SK-N-SH treated with all-trans-retinoic acid at 6 μM for 48 hours (cell line): Measurements from ENCODE around the gene MYT1.

Experiments
- ATAC-seq: fragments of 200-7000 bp; cut with Tn5 transposase; 3 replicates; pipeline ENCODE4 v1.9.1; 2020; ENCODE audit warnings: mild to moderate bottlenecking, moderate library complexity
- CREB5 ChIP-seq: fragments of 250-450 bp; sonication (Bioruptor Pico); IDR thresholded peaks from 2 replicates; pipeline ENCODE4 v1.5.1; 2020; ENCODE audit warnings: low read depth, mild to moderate bottlenecking, moderate library complexity
- CSDC2 ChIP-seq: fragments of 250-450 bp; sonication (Bioruptor Pico); IDR thresholded peaks from 2 replicates; pipeline ENCODE4 v1.5.0; 2020; ENCODE audit warnings: mild to moderate bottlenecking, moderate library complexity
- CSRNP3 ChIP-seq: fragments of 250-450 bp; sonication (Bioruptor Pico); IDR thresholded peaks from 2 replicates; pipeline ENCODE4 v1.5.1; 2021; ENCODE audit warnings: mild to moderate bottlenecking, moderate library complexity
- ESRRG ChIP-seq: fragments of 250-450 bp; sonication (Bioruptor Pico); IDR thresholded peaks from 2 replicates; pipeline ENCODE4 v1.6.1; 2021; ENCODE audit warnings: mild to moderate bottlenecking
- GLIS3 ChIP-seq: fragments of 250-450 bp; sonication (Bioruptor Pico); IDR thresholded peaks from 2 replicates; pipeline ENCODE4 v1.5.0; 2020; ENCODE audit warnings: mild to moderate bottlenecking, moderate library complexity
- OSR1 ChIP-seq: fragments of 250-450 bp; sonication (Bioruptor Pico); IDR thresholded peaks from 2 replicates; pipeline ENCODE4 v1.8.0; 2022; ENCODE audit warnings: moderate library complexity, mild to moderate bottlenecking, inconsistent platforms
- PATZ1 ChIP-seq: fragments of 250-450 bp; sonication (Bioruptor Pico); IDR thresholded peaks from 2 replicates; pipeline ENCODE4 v1.8.0; 2020; ENCODE audit warnings: mild to moderate bottlenecking, moderate library complexity, borderline replicate concordance
- PPARA ChIP-seq: fragments of 250-450 bp; sonication (Bioruptor Pico); IDR thresholded peaks from 2 replicates; pipeline ENCODE4 v1.5.0; 2020; ENCODE audit warnings: mild to moderate bottlenecking, borderline replicate concordance
- RARB ChIP-seq: fragments of 250-450 bp; sonication (Bioruptor Pico); IDR thresholded peaks from 2 replicates; pipeline ENCODE4 v1.8.0; 2021; ENCODE audit warnings: mild to moderate bottlenecking, moderate library complexity
- SNAI2 ChIP-seq: fragments of 250-450 bp; sonication (Bioruptor Pico); IDR thresholded peaks from 2 replicates; pipeline ENCODE4 v1.5.0; 2020; ENCODE audit warnings: mild to moderate bottlenecking, moderate library complexity
- TCF4 ChIP-seq: fragments of 250-450 bp; sonication (Bioruptor Pico); IDR thresholded peaks from 2 replicates; pipeline ENCODE4 v1.8.0; 2021; ENCODE audit warnings: mild to moderate bottlenecking, moderate library complexity, borderline replicate concordance
- TOX ChIP-seq: fragments of 250-450 bp; sonication (Bioruptor Pico); IDR thresholded peaks from 2 replicates; pipeline ENCODE4 v1.8.0; 2021; ENCODE audit warnings: mild to moderate bottlenecking, moderate library complexity, borderline replicate concordance
- TSHZ2 ChIP-seq: fragments of 250-450 bp; sonication (Bioruptor Pico); IDR thresholded peaks from 2 replicates; pipeline ENCODE4 v1.5.0; 2020; ENCODE audit warnings: mild to moderate bottlenecking, moderate library complexity
- ZC3H10 ChIP-seq: fragments of 250-450 bp; sonication (Bioruptor Pico); IDR thresholded peaks from 2 replicates; pipeline ENCODE4 v1.5.1; 2021; ENCODE audit warnings: mild to moderate bottlenecking, moderate library complexity
- ZFP3 ChIP-seq: fragments of 250-450 bp; sonication (Bioruptor Pico); IDR thresholded peaks from 2 replicates; pipeline ENCODE4 v1.5.0; 2020; ENCODE audit warnings: mild to moderate bottlenecking, moderate library complexity
- ZNF565 ChIP-seq: fragments of 450-650 bp; formaldehyde crosslinking; conservative IDR thresholded peaks from 2 replicates; pipeline ENCODE4 v1.5.0; 2020; ENCODE audit warnings: low read depth, mild to moderate bottlenecking, moderate library complexity
- ZNF70 ChIP-seq: fragments of 450-650 bp; formaldehyde crosslinking; IDR thresholded peaks from 2 replicates; pipeline ENCODE4 v1.5.0; 2020; ENCODE audit warnings: mild to moderate bottlenecking, moderate library complexity
- ZNF8 ChIP-seq: fragments of 450-650 bp; formaldehyde crosslinking; IDR thresholded peaks from 2 replicates; pipeline ENCODE4 v1.5.0; 2020; ENCODE audit warnings: mild to moderate bottlenecking, moderate library complexity
- TF ChIP-seq, protein P1 (sequence below): fragments of 250-450 bp; sonication (Bioruptor Pico); IDR thresholded peaks from 2 replicates; pipeline ENCODE4 v1.8.0; 2021; ENCODE audit warnings: low read depth, mild to moderate bottlenecking, moderate library complexity, borderline replicate concordance

MYT1 gene

DNA sequence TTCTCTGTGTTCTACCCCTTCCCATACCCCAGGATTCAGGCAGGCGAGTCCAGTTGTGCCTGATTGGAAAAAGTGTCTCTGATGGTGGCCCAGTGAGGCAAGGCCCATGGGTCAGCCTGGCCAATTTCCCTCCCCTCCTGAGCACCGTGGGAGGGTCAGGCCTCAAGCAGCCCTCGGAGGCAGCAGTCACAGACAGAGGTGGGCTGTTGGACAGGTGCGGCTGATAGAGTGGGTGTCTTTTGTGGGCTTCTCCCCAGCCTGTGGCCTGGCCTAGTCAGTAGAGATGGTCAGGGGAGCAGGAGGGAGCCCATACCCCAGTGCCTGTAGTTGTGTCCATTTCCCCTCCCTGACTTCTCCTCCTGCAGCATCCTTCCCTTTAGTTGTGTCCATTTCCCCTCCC lies 8.9 kb downstream of the MYT1 start (continued):
- TF ChIP-seq TSHZ2 (CRISPR knock-in tag) (no peak), CSRNP3 (no peak), ZFP3 (CRISPR knock-in tag) (no peak), PATZ1 (CRISPR knock-in tag) (no peak), ZNF8 (CRISPR knock-in tag) (no peak), ZC3H10 (CRISPR knock-in tag) (no peak)

DNA sequence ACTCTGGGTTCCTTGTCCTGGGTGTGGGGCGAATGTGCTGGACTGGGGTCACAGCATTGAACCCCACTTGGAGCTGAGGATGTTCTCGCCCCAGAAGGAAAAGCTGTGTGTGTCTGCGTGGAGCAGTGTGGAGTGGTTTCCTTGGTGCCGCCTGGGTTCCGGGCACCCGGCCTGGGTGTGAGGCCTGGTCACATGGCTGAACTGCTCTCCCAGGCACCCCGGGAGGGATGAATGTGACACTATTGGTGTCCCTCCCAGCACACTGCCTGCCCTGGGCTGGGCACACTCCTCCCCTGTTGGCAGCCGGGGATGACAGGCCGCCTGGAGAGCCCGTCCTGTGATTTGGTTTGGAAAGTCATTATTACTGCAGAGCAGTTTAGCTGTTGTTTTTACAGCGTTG lies 12.3 kb downstream of the MYT1 start:
- ATAC-seq: no peak
- TF ChIP-seq RARB (CRISPR knock-in tag) (no peak), ZNF8 (CRISPR knock-in tag) (no peak)

GRCh38 chr20:64176971-64177370 lies 12.7 kb downstream of the MYT1 start:
- TF ChIP-seq ZC3H10 (CRISPR knock-in tag) (no peak), GLIS3 (CRISPR knock-in tag) (no peak), TCF4 (CRISPR knock-in tag) (no peak), PATZ1 (CRISPR knock-in tag) (no peak), ESRRG (CRISPR knock-in tag) (no peak), RARB (CRISPR knock-in tag) (no peak), OSR1 (CRISPR knock-in tag) (no peak), ZNF70 (CRISPR knock-in tag) (no peak), ZNF565 (no peak), CSRNP3 (no peak), CSDC2 (CRISPR knock-in tag) (no peak), CREB5 (CRISPR knock-in tag) (no peak), PPARA (CRISPR knock-in tag) (no peak), TOX (no peak), TSHZ2 (CRISPR knock-in tag) (no peak), SNAI2 (CRISPR knock-in tag) (no peak)
- TF ChIP-seq, protein P1, sequence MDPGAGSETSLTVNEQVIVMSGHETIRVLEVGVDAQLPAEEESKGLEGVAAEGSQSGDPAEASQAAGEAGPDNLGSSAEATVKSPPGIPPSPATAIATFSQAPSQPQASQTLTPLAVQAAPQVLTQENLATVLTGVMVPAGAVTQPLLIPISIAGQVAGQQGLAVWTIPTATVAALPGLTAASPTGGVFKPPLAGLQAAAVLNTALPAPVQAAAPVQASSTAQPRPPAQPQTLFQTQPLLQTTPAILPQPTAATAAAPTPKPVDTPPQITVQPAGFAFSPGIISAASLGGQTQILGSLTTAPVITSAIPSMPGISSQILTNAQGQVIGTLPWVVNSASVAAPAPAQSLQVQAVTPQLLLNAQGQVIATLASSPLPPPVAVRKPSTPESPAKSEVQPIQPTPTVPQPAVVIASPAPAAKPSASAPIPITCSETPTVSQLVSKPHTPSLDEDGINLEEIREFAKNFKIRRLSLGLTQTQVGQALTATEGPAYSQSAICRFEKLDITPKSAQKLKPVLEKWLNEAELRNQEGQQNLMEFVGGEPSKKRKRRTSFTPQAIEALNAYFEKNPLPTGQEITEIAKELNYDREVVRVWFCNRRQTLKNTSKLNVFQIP (CRISPR knock-in tag): no peak
- TF ChIP-seq, all 23 proteins: peak for 0
- ATAC-seq: no peak
